Keratinocyte (primary cell): ENCODE measurements around the gene NAA80. TPM values are rescaled to one million over a fixed set of nuclear protein-coding genes. Genes with fewer than 3 reads are reported as not detected.

Source experiments
- DNase-seq: peaks from one replicate; pipeline ENCODE4 v3.0.0-alpha.2; 2011; ENCODE audit warnings: low read depth, missing footprints, low spot score
- FAIRE-seq: peaks from 2 replicates; lab custom pipeline; 2011; peaks lifted over from hg19 to GRCh38; lab: Jason Lieb, UNC
- H2AFZ ChIP-seq: 2 replicates; pipeline ENCODE4 v1.6.0; 2012; ENCODE audit warnings: low read length, control low read depth, inconsistent platforms; ENCODE audit not compliant: control insufficient read depth
- H3K27ac ChIP-seq: 2 replicates; pipeline ENCODE4 v1.5.1; 2011; ENCODE audit warnings: low read length; ENCODE audit not compliant: control insufficient read depth, insufficient read depth
- H3K27me3 ChIP-seq: 3 replicates; pipeline ENCODE4 v1.6.0; 2011; ENCODE audit warnings: low read length; ENCODE audit not compliant: control insufficient read depth, insufficient read depth; ENCODE audit errors: extremely low read depth
- H3K36me3 ChIP-seq, 2 experiments: 2 replicates in 1 of 2; 3 replicates in 1 of 2; pipeline ENCODE4 v1.5.1; 2011; ENCODE audit warnings: low read length in 2 of 2, mild to moderate bottlenecking in 1 of 2; ENCODE audit not compliant: control insufficient read depth in 2 of 2, insufficient read depth in 2 of 2; ENCODE audit errors: extremely low read depth in 1 of 2
- H3K4me1 ChIP-seq: 3 replicates; pipeline ENCODE4 v1.5.1; 2011; ENCODE audit warnings: low read length; ENCODE audit not compliant: control insufficient read depth, insufficient read depth; ENCODE audit errors: extremely low read depth
- H3K4me2 ChIP-seq: 3 replicates; pipeline ENCODE4 v1.6.0; 2011; ENCODE audit warnings: low read depth, low read length; ENCODE audit not compliant: control insufficient read depth, insufficient read depth; ENCODE audit errors: extremely low read depth
- H3K4me3 ChIP-seq, 3 experiments: fragments of 200-600 bp in 1 of 3; sonication (generic) in 1 of 3; 2 replicates in 2 of 3; 3 replicates in 1 of 3; pipeline ENCODE4 v1.5.1; 2011 to 2016; ENCODE audit warnings: low read length in 3 of 3, mild to moderate bottlenecking in 3 of 3, control low read depth in 2 of 3, inconsistent platforms in 1 of 3, low read depth in 1 of 3, mixed read lengths in 1 of 3, mixed run types in 1 of 3, moderate library complexity in 1 of 3; ENCODE audit not compliant: control insufficient read depth in 2 of 3, insufficient read depth in 2 of 3; ENCODE audit errors: extremely low read depth in 1 of 3
- H3K79me2 ChIP-seq: 2 replicates; pipeline ENCODE4 v1.6.0; 2012; ENCODE audit warnings: low read length; ENCODE audit not compliant: control insufficient read depth, insufficient read depth
- H3K9ac ChIP-seq: 3 replicates; pipeline ENCODE4 v1.6.0; 2011; ENCODE audit warnings: low read length; ENCODE audit not compliant: control insufficient read depth, insufficient read depth; ENCODE audit errors: extremely low read depth
- H3K9me1 ChIP-seq: 3 replicates; pipeline ENCODE4 v1.6.0; 2011; ENCODE audit warnings: low read length; ENCODE audit not compliant: control insufficient read depth, insufficient read depth; ENCODE audit errors: extremely low read depth
- H3K9me3 ChIP-seq: 2 replicates; pipeline ENCODE4 v1.5.1; 2012; ENCODE audit warnings: low read depth, low read length; ENCODE audit not compliant: control insufficient read depth
- H4K20me1 ChIP-seq: 3 replicates; pipeline ENCODE4 v1.6.0; 2011; ENCODE audit warnings: low read length; ENCODE audit not compliant: control insufficient read depth, insufficient read depth; ENCODE audit errors: extremely low read depth
- EZH2 ChIP-seq: IDR thresholded peaks from one replicate; pipeline ENCODE4 v1.6.1; 2012; ENCODE audit warnings: inconsistent platforms, mild to moderate bottlenecking, low read length, moderate library complexity
- dilution Hi-C: fragments of 300-500 bp; cut with MboI; formaldehyde crosslinking; loops from one replicate; pipeline ENCODE4 v1.7.0; 2020; ENCODE audit warnings: low sequenced_read_pairs; ENCODE audit not compliant: extremely low pct_ligation_motif_present
- polyA plus RNA-seq, 5 experiments: library from polyadenylated mRNA; depleted of rRNA in 3 of 5; stranded (reverse) in 3 of 5; stranded (forward) in 1 of 5; unstranded in 1 of 5; fragments of >200 nt; gene quantifications; 1 replicate in 1 of 5; 2 replicates in 3 of 5; 3 replicates in 1 of 5; pipeline versions ENCODE4 v1.2.1 to v1.2.3, GENCODE V29; 2011 to 2012; ENCODE audit warnings: missing spikeins in 2 of 5, low read depth in 1 of 5, low replicate concordance in 1 of 5
- TF ChIP-seq, protein P1 (sequence below), 3 experiments: IDR thresholded peaks in 1 of 3; conservative IDR thresholded peaks in 1 of 3; optimal IDR thresholded peaks in 1 of 3; 2 replicates in 2 of 3; 3 replicates in 1 of 3; pipeline versions ENCODE3 to v1.5.1; 2011; ENCODE audit warnings: low read length in 3 of 3, mild to moderate bottlenecking in 3 of 3, moderate library complexity in 2 of 3, control low read depth in 1 of 3, inconsistent platforms in 1 of 3; ENCODE audit not compliant: insufficient read depth in 2 of 3; ENCODE audit errors: extremely low read depth in 1 of 3

The NAA80 gene
- polyA plus RNA-seq, 1 donor (not counting 4 experiments of a cell fraction or from before 2014, with no cell fraction given), result 6.1 TPM

DNA sequence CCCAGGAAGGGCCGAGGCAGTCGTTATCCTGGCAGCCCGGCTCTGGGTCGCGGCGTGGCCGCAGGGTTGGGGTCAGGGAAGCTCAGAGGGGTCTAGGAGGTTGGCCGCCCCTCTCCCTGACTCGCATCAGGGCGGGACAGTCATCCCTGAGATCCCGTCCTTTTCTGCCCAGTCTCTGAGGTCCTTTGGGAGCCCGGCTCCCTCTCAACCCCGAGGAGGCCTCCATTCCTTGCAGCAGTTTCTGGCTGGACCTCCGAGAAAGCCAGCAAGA is 22.8 kb upstream of the NAA80 start:
- Histone ChIP-seq H3K9me3 (no peaks in the 10 kb centered on the region), H3K9me1 (peaks cover 3% of the 10 kb centered on the region), H3K79me2 (peaks cover 43% of the 10 kb centered on the region), H3K9ac (no peak overlapping the region), H4K20me1 (no peaks in the 10 kb centered on the region), H3K27me3 (no peaks in the 10 kb centered on the region), H3K4me2 (peak overlapping the region; percentile 99), H3K4me3 (no peak overlapping the region), H3K27ac (no peak overlapping the region), H3K4me1 (peaks cover 38% of the 10 kb centered on the region), H3K36me3 (peaks cover 22 to 36% of the 10 kb centered on the region in 2 experiments), H2AFZ (no peak overlapping the region)
- FAIRE-seq (no peak), DNase-seq (no peak)
- TF ChIP-seq EZH2, result no peak
- TF ChIP-seq, protein P1, sequence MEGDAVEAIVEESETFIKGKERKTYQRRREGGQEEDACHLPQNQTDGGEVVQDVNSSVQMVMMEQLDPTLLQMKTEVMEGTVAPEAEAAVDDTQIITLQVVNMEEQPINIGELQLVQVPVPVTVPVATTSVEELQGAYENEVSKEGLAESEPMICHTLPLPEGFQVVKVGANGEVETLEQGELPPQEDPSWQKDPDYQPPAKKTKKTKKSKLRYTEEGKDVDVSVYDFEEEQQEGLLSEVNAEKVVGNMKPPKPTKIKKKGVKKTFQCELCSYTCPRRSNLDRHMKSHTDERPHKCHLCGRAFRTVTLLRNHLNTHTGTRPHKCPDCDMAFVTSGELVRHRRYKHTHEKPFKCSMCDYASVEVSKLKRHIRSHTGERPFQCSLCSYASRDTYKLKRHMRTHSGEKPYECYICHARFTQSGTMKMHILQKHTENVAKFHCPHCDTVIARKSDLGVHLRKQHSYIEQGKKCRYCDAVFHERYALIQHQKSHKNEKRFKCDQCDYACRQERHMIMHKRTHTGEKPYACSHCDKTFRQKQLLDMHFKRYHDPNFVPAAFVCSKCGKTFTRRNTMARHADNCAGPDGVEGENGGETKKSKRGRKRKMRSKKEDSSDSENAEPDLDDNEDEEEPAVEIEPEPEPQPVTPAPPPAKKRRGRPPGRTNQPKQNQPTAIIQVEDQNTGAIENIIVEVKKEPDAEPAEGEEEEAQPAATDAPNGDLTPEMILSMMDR (optimal IDR thresholded peaks at IDR 0.05 in 1 of 3, IDR thresholded peaks at IDR 0.05 in 1 of 3, conservative IDR thresholded peaks at IDR 0.05 in 1 of 3; ENCODE audit: extremely low read depth in 1 of 3, insufficient read depth in 2 of 3, low read length in 3 of 3), result no peak
- dilution Hi-C loops, result no loop called here

DNA sequence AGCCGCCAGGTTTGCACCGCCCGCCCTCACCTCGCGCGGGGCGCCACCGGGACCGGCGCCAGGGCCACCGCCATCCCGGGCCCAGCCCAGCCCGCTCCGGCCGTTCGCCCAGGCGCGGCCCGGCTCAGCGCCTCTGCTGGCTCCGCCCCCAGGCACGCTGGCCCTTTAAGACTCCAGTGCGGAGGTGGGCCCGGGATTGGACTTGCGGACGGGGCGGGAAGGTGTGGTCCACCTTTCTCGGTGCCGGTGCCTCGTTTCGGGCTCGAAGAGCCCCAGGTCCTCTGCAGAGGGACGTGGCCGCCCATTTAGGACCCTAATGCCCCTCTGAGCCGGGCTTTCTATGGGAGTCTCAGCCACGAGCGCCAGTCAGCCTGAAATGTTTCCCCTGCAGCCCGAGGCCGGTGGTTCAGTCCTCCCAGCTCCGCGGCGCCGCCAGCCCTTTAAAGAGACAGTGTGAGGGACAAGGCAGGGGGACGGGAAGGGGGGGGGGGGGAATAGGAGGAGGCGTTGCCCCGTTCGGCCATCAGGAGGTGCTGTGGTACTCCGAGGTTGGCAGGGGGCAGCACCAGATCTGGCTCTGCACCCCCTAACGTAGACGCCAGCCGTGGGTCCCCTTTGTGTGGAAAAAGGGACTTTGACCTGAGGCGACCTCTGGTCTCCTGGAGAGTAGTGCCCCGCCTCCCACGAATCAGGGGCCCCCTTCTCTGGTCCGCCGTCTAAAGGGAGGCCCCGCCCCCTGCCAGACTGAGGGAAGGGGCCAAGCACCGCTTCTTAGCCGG is 22.3 kb upstream of the NAA80 start:
- DNase-seq, result no peak
- H3K4me1 ChIP-seq, result peaks cover 39% of the 10 kb centered on the region
- peaks cover 3% of the 10 kb centered on the region for H3K9me1 ChIP-seq
- no peaks in the 10 kb centered on the region for H4K20me1 ChIP-seq
- no peaks in the 10 kb centered on the region for H3K9me3 ChIP-seq
- H3K79me2 ChIP-seq, result peaks cover 37% of the 10 kb centered on the region
- dilution Hi-C loops, result no loop called here
- FAIRE-seq, result peak; percentile 49
- no peaks in the 10 kb centered on the region for H3K27me3 ChIP-seq
- TF ChIP-seq EZH2, result no peak
- TF ChIP-seq, protein P1 (optimal IDR thresholded peaks at IDR 0.05 in 1 of 3, IDR thresholded peaks at IDR 0.05 in 1 of 3, conservative IDR thresholded peaks at IDR 0.05 in 1 of 3; ENCODE audit: extremely low read depth in 1 of 3, insufficient read depth in 2 of 3, low read length in 3 of 3), result peak in 1 of 3 experiments; percentile 38
- H3K9ac ChIP-seq, result peak overlapping the region; percentile 98
- peaks cover 22 to 36% of the 10 kb centered on the region in 2 experiments for H3K36me3 ChIP-seq
- peak overlapping the region; percentile 99 for H3K27ac ChIP-seq
- H2AFZ ChIP-seq, result peak overlapping the region; percentile 96
- peak overlapping the region; percentile 99 for H3K4me2 ChIP-seq
- peak overlapping the region; percentile 52 to 89 (median 84) for H3K4me3 ChIP-seq
